Glutamatergic neuron (in vitro differentiated cells): ENCODE results near the gene LINGO1. TPM values are rescaled to one million over a fixed set of nuclear protein-coding genes. Genes with fewer than 3 reads are reported as not detected.
A peak's percentile ranks its signal among the peaks of the same experiment; 100 is the strongest.

Source experiments
- DNase-seq: peaks from one replicate; pipeline ENCODE4 v3.0.0; 2022
- H3K27ac Mint-ChIP-seq: one replicate; pipeline ENCODE4 v1.8.0; 2020; ENCODE audit warnings: mild to moderate bottlenecking, mixed read lengths, inconsistent platforms; ENCODE audit not compliant: unreplicated experiment
- H3K27me3 Mint-ChIP-seq: one replicate; pipeline ENCODE4 v1.8.0; 2020; ENCODE audit warnings: mild to moderate bottlenecking, moderate library complexity, mixed read lengths, inconsistent platforms; ENCODE audit not compliant: unreplicated experiment
- H3K36me3 Mint-ChIP-seq: one replicate; pipeline ENCODE4 v1.8.0; 2020; ENCODE audit warnings: mild to moderate bottlenecking, mixed read lengths, inconsistent platforms; ENCODE audit not compliant: unreplicated experiment
- H3K4me1 Mint-ChIP-seq: one replicate; pipeline ENCODE4 v1.8.0; 2020; ENCODE audit warnings: mild to moderate bottlenecking, low read depth, mixed read lengths, inconsistent platforms; ENCODE audit not compliant: unreplicated experiment
- H3K4me3 Mint-ChIP-seq: one replicate; pipeline ENCODE4 v1.8.0; 2020; ENCODE audit warnings: mild to moderate bottlenecking, mixed read lengths, inconsistent platforms; ENCODE audit not compliant: unreplicated experiment
- H3K9me3 Mint-ChIP-seq: one replicate; pipeline ENCODE4 v1.8.0; 2020; ENCODE audit warnings: mild to moderate bottlenecking, moderate library complexity, mixed read lengths, inconsistent platforms; ENCODE audit not compliant: unreplicated experiment
- CTCF ChIP-seq: fragments of 200-600 bp; sonication (generic); IDR thresholded peaks from one replicate; pipeline ENCODE4 v1.5.0; 2021; ENCODE audit not compliant: partially characterized antibody, unreplicated experiment
- total RNA-seq: library from RNA; stranded (reverse); fragmentation: NEBNext Ultra II Directional; extraction: Animal tissue kit (Norgen Biotek cat#: 25700); gene quantifications from one replicate; pipeline ENCODE4 v1.2.1, GENCODE V29; 2021; ENCODE audit not compliant: unreplicated experiment

The LINGO1 gene
- total RNA-seq, 1 donor from 2014 or later, result 180 TPM

GRCh38 chr15:77639431-77639830 is 6.7 kb upstream of the LINGO1 start:
- no peaks in the 10 kb centered on the region for H3K36me3 Mint-ChIP-seq
- H3K27ac Mint-ChIP-seq, result peak overlapping the region; percentile 28
- DNase-seq, result no peak
- peaks cover 11% of the 10 kb centered on the region for H3K27me3 Mint-ChIP-seq
- H3K4me3 Mint-ChIP-seq, result no peak overlapping the region
- TF ChIP-seq CTCF, result no peak
- H3K9me3 Mint-ChIP-seq, result peaks cover 3% of the 10 kb centered on the region
- H3K4me1 Mint-ChIP-seq, result peaks cover 6% of the 10 kb centered on the region

GRCh38 chr15:77637851-77638692 is 5.4 kb upstream of the LINGO1 start:
- peaks cover 13% of the 10 kb centered on the region for H3K4me1 Mint-ChIP-seq
- no peak overlapping the region for H3K4me3 Mint-ChIP-seq
- no peaks in the 10 kb centered on the region for H3K36me3 Mint-ChIP-seq
- H3K9me3 Mint-ChIP-seq, result peaks cover 7% of the 10 kb centered on the region
- DNase-seq, result no peak
- TF ChIP-seq CTCF, result no peak
- peaks cover 16% of the 10 kb centered on the region for H3K27me3 Mint-ChIP-seq
- no peak overlapping the region for H3K27ac Mint-ChIP-seq

- H3K4me3 Mint-ChIP-seq, result no peak overlapping the region
- peaks cover 16% of the 10 kb centered on the region for H3K27me3 Mint-ChIP-seq
- no peak overlapping the region for H3K27ac Mint-ChIP-seq
- TF ChIP-seq CTCF, result no peak
- H3K36me3 Mint-ChIP-seq, result no peaks in the 10 kb centered on the region
- H3K9me3 Mint-ChIP-seq, result peaks cover 7% of the 10 kb centered on the region
- DNase-seq, result no peak
- H3K4me1 Mint-ChIP-seq, result peaks cover 9% of the 10 kb centered on the region
Observed at GRCh38 chr15:77636209-77636608, 3.5 kb upstream of the LINGO1 start.

- Mint-ChIP-seq H3K9me3 (peaks cover 10% of the 10 kb centered on the region), H3K27ac (peak overlapping the region; percentile 63), H3K4me3 (peak overlapping the region; percentile 65), H3K4me1 (peaks cover 13% of the 10 kb centered on the region), H3K36me3 (no peaks in the 10 kb centered on the region), H3K27me3 (peaks cover 20% of the 10 kb centered on the region)
- peak; percentile 75 for TF ChIP-seq CTCF
- DNase-seq, result peak; percentile 90
Observed at GRCh38 chr15:77634266-77634962, 1.7 kb upstream of the LINGO1 start.

GRCh38 chr15:77633913-77634265 is 1.2 kb upstream of the LINGO1 start:
- Mint-ChIP-seq H3K4me3 (peak overlapping the region; percentile 65), H3K27me3 (peaks cover 19% of the 10 kb centered on the region), H3K9me3 (peaks cover 8% of the 10 kb centered on the region), H3K36me3 (no peaks in the 10 kb centered on the region), H3K27ac (peak overlapping the region; percentile 87), H3K4me1 (peaks cover 18% of the 10 kb centered on the region)
- TF ChIP-seq CTCF, result no peak
- peak; percentile 60 for DNase-seq
